ENCODE data around the gene HDGFL3. TPM values are rescaled to one million over a fixed set of nuclear protein-coding genes. Genes with fewer than 3 reads are reported as not detected.
"Not testable (repeated sequence)": the region's sequence is repeated elsewhere in the genome, so short reads cannot be mapped to it uniquely, and the experiment has no call there.

The HDGFL3 gene
- 10 to 100 TPM; 57.9 to 70.0 TPM for total RNA-seq
- long read RNA-seq, donor 1, full-length matches to known transcripts, result 39 of 47 reads
- long read RNA-seq, donor 1, partial matches to known transcripts, result 5 of 47 reads
- long read RNA-seq, donor 1, other reads (novel, unspliced or antisense), result 3 of 47 reads
- long read RNA-seq, donor 2, full-length matches to known transcripts, result 16 of 26 reads
- long read RNA-seq, donor 2, partial matches to known transcripts, result 3 of 26 reads
- long read RNA-seq, donor 2, other reads (novel, unspliced or antisense), result 7 of 26 reads

DNA sequence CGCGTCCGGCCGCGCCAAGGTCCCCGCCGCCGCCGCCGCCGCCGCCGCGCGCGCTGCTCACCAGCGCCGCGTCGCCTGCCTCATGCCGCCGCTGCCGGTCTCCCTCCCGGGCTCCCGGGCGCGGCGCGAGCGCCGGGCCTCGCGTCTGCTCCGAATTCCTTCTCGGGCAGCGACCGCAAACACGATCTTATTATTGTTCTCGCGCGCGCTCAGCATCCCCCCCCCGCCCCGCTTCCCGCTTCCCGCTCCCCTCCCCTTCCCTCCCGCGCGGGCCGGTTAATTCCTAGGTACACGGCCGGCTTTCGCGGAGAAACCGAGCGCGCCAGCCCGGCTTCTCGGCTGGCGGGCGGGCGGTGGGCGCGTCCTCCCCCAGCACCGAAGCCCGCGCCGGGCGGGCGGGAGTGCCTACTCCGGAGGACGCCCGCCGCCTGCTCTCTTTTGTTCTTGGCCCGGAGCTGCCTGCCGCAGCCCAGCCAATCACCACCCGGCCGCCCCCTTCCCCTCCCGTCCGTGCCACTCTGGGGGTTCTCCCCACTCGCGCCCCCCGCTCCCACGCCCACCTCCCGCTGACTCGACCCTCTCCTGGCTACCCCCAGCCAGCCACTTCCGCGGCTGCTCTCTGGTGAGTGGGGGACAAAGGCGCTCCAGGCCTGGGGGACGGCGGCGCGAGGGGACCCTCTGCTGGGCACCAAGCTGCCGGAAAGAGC lies at the start of gene HDGFL3:
HDGFL3 (minus strand) TSS at position 164 of the 707 bp plus-strand sequence. CDS start 409 bp downstream, outside the sequence.
- intact Hi-C loops (cut with DNase I), result no loop called here
- peak; percentile 89 for DNase-seq (ENCODE audit: low spot score)

DNA sequence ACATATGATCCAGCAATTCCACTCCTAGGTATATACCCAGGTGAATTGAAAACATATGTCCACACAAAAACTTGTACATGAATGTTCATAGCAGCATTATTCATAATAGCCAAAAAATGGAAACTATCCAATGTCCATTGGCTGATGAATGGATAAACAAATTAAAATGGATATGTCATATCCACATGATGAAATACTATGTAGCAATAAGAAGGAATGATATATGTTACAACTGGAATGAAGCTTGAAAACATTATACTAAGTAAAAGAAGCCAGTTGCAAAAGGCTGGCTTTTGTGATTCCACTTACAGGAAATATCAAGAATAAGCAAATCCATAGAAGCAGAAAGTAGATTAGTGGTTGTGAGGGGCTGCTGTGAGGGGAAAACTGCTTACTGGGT lies 43.2 kb upstream of the HDGFL3 start:
- intact Hi-C loops (cut with DNase I), result no loop called here
- no peak for DNase-seq (ENCODE audit: low spot score)

DNA sequence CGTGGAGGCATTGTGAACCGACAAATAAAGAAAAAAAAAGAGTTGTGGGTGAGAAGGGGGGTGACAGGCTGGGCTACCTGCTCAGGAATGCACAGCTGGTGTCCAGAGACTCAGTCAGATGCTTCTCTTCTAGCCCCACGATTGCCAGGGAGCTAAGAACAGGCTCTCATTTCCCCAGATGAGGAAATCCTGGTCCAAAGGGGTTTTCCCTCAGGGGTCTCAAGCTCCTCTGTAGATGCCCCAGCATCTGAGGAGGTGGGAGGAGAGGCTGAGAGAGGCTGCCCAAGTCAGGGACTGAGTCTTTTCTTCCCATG lies 41.4 kb upstream of the HDGFL3 start:
- no peak for DNase-seq (ENCODE audit: low spot score)
- intact Hi-C loops (cut with DNase I), result no loop called here

DNA sequence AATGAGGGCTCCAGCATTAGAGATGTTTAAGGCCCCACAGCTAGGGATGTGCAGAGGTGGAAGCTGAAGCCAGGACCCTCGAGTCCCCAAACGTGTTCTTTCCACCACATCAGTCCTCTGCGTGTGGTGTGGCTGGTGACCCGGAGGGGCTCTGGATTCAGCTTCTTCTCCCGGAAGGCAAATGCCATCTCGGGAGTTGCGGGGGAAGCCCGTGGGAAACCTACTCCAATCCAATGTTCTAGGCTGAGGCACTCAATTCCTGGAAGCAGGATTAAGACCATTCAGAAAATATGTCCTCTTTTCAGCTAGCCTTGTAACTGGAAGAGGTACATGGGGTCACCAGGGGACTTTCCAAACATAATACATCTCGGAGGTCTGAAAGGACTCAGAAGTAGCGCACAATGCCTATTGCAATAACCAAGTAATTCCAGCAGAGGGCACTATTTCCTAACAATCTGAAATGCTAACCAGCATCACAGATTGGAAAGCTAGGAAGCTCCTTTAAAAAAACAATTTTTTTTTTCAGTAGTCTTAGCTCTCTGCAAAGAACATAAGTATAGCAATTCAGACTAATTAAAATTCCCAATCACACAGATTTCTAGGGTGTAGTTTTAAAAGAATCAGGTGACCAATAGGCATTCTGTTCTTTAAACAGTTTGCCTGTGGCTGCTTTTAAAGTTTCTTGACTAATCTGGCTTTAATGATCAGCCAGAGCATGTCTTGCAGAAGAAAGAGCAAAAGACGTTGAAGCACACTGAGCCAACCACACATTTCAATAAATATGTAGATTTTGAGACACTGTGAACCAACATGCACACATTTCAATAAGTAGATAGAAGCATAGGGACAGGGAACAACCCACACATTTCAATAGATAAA lies 40.8 kb upstream of the HDGFL3 start:
- intact Hi-C loops (cut with DNase I), result no loop called here
- no peak for DNase-seq (ENCODE audit: low spot score)

DNA sequence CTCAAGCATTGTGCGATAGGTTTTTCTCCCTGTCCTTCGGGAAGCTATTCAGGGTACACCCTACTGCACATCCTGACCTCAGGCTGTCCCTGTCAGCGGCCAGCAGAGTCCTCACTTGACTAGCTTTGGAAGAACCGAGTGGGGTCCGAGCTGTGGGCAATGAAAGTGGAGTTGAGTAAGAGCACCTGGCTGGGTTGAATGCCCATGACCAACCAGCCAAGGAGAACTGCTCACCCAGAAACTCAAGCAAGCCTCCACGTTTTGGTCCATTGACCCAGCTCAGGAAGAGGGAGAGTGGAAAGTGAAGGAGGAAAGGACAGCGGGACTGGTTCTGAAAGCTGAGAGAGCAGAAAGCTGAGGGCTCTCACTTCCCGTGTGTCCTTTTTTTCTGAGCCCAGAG lies 36.0 kb upstream of the HDGFL3 start:
- no peak for DNase-seq (ENCODE audit: low spot score)
- intact Hi-C loops (cut with DNase I), result no loop called here

DNA sequence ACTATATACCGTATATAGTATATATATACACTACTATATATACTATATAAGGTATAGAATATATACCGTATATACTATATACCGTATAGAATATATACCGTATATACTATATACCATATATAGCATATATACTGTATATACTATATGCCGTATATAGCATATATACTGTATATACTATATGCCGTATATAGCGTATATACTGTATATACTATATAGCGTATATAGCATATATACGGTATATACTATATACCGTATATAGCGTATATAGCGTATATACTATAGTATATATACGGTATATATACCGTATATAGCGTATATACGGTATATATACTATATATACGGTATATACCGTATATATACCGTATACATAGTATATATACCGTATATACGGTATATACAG lies 22.6 kb upstream of the HDGFL3 start:
- DNase-seq (ENCODE audit: low spot score), result no peak
- intact Hi-C loops (cut with DNase I), result no loop called here

DNA sequence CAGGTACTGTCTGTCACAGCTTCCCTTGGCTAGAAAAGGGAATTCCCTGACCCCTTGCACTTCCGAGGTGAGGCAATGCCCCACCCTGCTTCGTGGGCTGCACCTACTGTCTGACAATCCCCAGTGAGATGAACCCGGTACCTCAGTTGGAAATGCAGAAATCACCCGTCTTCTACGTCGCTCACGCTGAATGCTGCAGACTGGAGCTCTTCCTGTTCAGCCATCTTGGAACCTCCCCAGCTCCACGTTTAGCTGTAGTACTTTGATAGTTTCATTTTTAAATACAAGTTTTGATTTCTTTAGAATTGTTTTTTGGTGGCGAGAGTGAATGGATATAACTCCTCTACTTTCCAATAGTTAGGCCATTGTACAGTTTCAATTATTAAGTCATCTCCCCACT lies 17.8 kb upstream of the HDGFL3 start:
- no peak for DNase-seq (ENCODE audit: low spot score)
- intact Hi-C loops (cut with DNase I), result no loop called here

DNA sequence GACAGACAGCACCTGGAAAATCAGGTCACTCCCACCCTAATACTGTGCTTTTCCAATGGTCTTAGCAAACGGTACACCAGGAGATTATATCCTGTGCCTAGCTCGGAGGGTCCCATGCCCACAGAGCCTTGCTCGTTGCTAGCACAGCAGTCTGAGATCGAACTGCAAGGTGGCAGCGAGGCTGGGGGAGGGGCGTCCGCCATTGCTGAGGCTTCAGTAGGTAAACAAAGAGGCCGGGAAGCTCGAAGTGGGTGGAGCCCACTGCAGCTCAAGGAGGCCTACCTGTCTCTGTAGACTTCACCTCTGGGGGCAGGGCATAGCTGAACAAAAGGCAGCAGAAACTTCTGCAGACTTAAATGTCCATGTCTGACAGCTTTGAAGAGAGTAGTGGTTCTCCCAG lies 14.2 kb upstream of the HDGFL3 start:
- intact Hi-C loops (cut with DNase I), result not testable (repeated sequence)

DNA sequence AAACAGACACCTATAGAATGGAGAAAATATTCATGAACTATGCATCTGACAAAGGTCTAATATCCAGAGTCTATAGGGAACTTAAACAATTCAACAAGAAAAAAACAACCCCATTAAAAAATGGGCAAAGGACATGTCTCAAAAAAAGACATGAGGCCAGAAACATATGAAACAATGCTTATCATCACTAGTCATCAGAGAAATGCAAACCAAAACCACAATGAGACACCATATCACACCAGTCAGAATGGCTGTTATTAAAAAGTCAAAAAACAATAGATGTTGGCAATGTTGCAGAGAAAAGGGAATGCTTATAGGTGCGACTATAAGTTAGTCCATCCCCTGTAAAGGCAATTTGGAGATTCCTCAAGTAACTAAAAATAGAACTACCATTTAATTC lies 11.4 kb upstream of the HDGFL3 start:
- intact Hi-C loops (cut with DNase I), result no loop called here
- no peak for DNase-seq (ENCODE audit: low spot score)

More for the DNA sequence above, 14.2 kb upstream of the HDGFL3 start:
- DNase-seq (ENCODE audit: low spot score), result not testable (repeated sequence)

DNA sequence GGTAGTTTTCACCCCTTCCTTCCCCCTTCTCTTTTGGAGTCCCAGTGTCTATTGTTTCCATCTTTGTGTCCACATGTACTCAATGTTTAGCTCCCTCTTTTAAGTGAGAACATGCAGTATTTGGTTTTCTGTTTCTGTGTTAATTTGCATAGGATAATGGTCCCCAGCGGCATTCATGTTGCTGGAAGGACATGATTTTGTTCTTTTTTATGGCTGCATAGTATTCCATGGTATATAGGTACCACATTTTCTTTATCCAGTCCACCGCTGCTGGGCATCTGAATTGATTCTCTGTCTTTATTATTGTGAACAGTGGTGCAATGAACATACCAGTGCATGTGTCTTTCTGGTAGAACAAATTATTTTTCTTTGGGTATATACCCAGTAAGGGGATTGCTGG lies 7.7 kb upstream of the HDGFL3 start:
- no peak for DNase-seq (ENCODE audit: low spot score)
- intact Hi-C loops (cut with DNase I), result no loop called here

DNA sequence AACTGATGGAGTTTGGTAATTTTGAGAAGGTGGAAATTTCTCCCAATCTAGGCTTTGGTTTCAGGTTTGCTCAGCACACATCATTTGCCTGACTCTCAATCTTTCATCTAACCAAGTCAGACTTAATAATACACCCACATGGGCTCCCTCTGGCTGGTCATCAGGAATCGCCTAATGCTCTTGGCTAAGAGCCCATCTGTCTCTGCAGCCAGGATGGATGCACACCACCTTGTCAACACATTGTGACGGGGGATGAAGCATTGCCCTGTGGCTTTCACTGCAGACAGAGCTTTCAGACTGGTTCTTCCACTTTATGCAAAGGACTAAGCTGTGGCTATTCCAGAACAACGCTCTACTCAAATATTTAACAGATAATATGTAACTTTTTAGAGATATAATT lies 3.0 kb upstream of the HDGFL3 start:
- intact Hi-C loops (cut with DNase I), result no loop called here
- no peak for DNase-seq (ENCODE audit: low spot score)

DNA sequence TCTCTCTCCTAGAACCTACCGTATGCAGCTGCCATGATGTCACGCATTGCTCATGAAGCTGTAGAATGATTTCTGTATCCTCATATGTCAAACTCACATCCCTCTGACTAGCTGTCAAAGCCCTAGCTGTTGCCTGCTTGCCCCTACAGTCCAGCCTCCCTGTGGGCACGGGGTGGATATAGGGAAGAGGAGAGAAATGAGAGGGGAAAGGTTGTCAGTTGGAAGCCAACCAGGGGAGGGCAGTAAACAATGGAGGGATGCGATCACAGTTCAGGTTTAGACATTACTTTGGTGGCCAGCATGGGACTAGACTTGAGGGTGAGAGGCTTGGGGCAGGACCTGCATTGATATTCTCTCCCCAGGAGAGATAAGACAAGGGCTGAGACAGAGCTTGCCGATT lies 1.7 kb upstream of the HDGFL3 start:
- no peak for DNase-seq (ENCODE audit: low spot score)
- intact Hi-C loops (cut with DNase I), result no loop called here

DNA sequence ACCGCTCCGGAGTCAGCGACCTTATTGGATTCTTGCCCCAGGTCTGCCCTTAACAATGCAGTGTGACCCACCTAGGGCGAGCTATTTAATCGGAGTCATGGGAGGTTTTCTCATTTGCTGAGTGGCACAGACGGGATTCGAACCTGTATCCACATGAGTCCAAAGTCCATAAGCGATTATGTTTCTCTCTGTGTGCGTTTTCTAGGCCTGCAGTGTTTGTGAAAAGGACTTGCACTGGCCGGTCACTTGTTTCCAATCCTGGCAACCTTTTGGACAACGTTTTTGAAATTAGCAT lies 691 bp upstream of the HDGFL3 start:
- DNase-seq (ENCODE audit: low spot score), result no peak
- intact Hi-C loops (cut with DNase I), result no loop called here

DNA sequence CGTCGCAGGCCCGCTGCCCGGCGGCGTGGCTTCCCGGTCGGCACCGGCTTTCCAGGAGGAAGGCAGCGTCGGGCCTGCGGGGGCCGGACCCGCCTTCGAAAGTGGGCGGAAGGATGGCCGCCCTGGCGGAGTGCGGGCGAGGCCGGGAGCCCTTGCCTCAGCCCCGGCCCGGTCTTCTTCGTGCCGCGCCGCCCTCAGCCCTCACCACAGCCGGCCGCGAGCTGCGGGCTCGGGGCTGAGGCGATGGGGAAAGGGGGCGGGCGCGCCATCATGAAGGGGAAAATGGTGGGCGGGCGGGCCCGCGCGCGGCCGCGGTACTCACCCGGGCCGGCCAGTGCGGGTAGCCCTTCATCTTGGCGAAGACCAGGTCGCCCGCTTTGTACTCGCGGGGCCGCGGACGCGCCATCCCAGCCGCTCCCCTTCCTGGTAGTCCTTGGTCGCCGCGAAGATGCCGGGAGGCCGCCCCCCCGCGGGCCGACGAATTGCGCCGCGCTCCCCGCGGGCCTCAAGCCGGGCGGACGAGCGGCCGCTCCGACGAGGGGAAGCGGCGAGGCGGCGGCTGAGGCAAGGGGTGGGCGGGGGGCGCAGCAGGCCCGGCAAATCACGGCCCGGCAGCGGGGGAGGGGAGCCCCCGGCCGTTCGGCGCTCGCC lies 489 bp downstream of the HDGFL3 start:
- DNase-seq (ENCODE audit: low spot score), result peak; percentile 83
- intact Hi-C loops (cut with DNase I), result no loop called here

DNA sequence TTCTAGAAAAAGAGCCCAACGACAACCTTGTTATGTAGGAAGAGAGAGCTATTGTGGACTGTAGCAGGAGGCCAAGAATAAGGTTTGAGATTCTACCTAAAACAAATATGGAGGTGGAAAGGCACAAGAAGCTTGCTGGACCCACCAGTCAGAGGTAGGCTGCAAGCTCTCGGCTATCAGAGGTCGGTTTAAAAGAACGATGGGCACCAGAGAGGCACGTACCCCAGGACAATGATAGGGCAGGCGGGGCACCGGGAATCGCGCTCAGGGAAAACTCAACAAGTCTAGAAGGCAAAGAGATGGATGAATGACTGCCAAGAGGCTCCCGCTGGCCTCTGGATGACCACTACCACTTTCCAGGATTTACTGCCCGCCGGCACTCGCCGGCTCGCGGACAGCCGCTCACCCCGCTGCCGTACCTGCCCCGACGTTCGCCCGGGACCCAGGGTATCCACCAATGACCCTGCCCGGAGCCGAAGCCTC lies 1.1 kb downstream of the HDGFL3 start:
- DNase-seq (ENCODE audit: low spot score), result peak; percentile 78
- intact Hi-C loops (cut with DNase I), result no loop called here

DNA sequence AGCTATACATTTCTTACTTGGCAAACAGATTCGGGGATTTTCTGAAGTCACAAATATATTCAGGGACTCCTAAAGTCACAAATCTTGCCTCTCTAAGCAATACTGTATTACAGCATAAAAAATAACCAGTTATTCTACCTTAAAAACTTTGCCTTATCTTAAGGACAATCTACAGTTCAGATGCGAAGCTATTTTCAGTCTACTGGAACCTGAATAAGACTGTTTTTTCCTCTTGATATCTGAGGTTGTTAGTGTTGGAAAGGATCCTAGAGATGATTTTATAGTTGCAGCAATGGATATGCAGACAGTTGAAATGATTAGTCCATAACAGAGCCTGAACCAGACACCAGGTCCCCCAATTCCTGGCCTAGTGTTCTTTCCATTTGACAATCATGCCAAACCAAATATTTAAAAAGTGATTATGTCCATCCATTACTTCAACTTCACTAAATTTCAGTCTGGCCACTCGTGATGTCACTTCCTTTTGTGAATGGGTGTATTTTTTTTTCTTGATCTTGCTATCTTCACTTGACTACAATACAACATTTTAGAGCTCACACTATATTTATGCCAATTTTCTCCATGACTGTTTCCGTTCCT lies 1.8 kb downstream of the HDGFL3 start:
- DNase-seq (ENCODE audit: low spot score), result no peak
- intact Hi-C loops (cut with DNase I), result no loop called here

DNA sequence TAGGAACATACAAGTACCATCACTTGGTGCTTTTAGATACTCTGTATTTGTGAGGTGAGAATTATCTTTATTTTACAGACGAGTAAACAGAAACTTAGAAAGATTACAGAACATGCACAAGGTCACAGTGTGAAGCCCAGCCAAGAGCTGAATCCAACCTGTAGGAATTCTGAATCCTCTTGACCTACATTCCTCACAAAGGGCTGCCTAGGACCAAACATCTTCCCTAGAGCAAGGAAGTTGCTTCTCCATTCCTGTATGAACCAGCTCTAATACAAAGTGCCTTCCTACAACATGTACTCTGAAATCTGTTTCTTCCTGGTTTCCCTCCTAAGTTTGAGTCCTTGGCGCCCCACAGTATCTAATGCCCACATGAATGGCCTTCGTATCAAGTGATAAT lies 2.9 kb downstream of the HDGFL3 start:
- intact Hi-C loops (cut with DNase I), result no loop called here

DNA sequence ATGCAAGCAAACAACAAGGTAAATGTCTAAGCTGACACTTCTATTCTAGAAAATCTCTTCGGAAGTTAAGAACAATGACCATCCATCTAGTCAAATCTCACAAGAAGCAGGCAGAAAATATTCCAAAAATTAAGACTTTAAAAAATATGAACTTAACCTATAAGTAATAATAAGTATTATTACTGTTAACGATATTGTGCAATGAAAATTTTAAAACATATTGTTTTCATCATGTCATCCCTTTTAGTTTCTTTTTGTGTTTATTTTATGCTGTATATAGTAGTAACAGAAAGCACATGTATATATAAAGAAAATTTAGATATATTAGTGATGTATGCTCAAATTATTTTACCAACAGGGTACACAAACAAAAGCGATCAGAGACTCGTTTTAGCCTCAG lies 4.1 kb downstream of the HDGFL3 start:
- no peak for DNase-seq (ENCODE audit: low spot score)
- intact Hi-C loops (cut with DNase I), result no loop called here

More for the DNA sequence above, 2.9 kb downstream of the HDGFL3 start:
- no peak for DNase-seq (ENCODE audit: low spot score)

DNA sequence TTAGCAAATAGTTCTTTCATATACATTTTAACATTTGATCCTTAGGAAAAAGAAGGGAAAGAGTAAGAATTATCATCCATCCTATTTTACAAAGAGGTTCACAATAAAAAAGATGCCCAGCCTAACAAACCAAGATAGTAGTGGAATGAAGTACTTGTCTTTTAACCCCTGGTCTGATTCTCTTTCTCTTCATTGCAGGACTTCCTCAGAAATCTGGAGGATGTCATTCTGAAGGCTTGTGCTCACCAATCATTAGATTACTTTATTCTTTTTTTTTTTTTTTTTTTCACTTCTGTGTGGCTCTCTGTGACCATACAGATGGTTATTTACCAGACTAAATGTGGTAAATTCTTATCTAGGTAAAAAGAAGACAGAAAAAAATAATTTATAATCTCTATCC lies 7.0 kb downstream of the HDGFL3 start:
- DNase-seq (ENCODE audit: low spot score), result no peak
- intact Hi-C loops (cut with DNase I), result no loop called here

DNA sequence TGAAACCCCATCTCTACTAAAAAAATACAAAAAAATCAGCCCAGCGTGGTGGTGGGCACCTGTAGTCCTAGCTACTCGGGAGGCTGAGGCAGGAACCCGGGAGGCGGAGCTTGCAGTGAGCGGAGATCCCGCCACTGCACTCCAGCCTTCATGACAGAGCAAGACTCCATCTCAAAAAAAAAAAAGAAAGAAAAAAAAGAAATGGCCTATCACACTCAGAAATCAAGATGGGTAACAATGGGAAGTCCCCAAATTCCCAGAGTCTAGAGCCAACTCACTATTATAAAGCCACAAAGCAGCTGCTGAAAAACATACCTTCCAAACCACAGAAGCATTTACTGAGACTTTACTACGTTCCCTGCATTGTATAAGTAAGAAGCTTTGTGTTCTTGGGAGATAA lies 7.5 kb downstream of the HDGFL3 start:
- intact Hi-C loops (cut with DNase I), result no loop called here
- no peak for DNase-seq (ENCODE audit: low spot score)
